H1 (cell line): Measurements from ENCODE around the gene TACC2. TPM values are rescaled to one million over a fixed set of nuclear protein-coding genes. Genes with fewer than 3 reads are reported as not detected.

ENCODE experiments used
- BACH1 ChIP-seq: IDR thresholded peaks from 2 replicates; pipeline ENCODE4 v1.6.1; 2012; ENCODE audit warnings: low read length, improper control_type of control experiment
- CEBPB ChIP-seq: IDR thresholded peaks from 2 replicates; pipeline ENCODE4 v1.6.1; 2012; ENCODE audit warnings: low read depth, low read length
- CTBP2 ChIP-seq: IDR thresholded peaks from 2 replicates; pipeline ENCODE4 v1.7.0; 2011; ENCODE audit warnings: borderline replicate concordance, mild to moderate bottlenecking, moderate library complexity, mixed read lengths, low read length; ENCODE audit not compliant: insufficient read depth, insufficient read length
- EP300 ChIP-seq, 2 experiments: IDR thresholded peaks; 1 replicate in 1 of 2; 2 replicates in 1 of 2; pipeline ENCODE4 v1.6.1; 2011 to 2012; ENCODE audit warnings: low read depth in 2 of 2, low read length in 2 of 2, mild to moderate bottlenecking in 2 of 2, borderline replicate concordance in 1 of 2, inconsistent platforms in 1 of 2, moderate library complexity in 1 of 2
- HDAC6 ChIP-seq: IDR thresholded peaks from one replicate; pipeline ENCODE4 v1.7.1; 2012; ENCODE audit warnings: low read depth, mild to moderate bottlenecking, inconsistent platforms, low read length, moderate library complexity
- JUND ChIP-seq: IDR thresholded peaks from 2 replicates; pipeline ENCODE4 v1.6.1; 2011; ENCODE audit warnings: mild to moderate bottlenecking, improper control_type of control experiment, low read length
- PHF8 ChIP-seq: fragments of 200-600 bp; sonication (generic); conservative IDR thresholded peaks from 2 replicates; pipeline ENCODE4 v1.7.1; 2012; ENCODE audit warnings: low read depth, mild to moderate bottlenecking, inconsistent platforms, low read length, moderate library complexity
- POU5F1 ChIP-seq: IDR thresholded peaks from 2 replicates; pipeline ENCODE4 v1.6.1; 2011; ENCODE audit warnings: low read depth, mild to moderate bottlenecking, low read length, moderate library complexity
- RBBP5 ChIP-seq: IDR thresholded peaks from 2 replicates; pipeline ENCODE4 v1.7.1; 2012; ENCODE audit warnings: low read depth, mild to moderate bottlenecking, inconsistent platforms, low read length, moderate library complexity, borderline replicate concordance
- TAF7 ChIP-seq: optimal IDR thresholded peaks from 2 replicates; pipeline ENCODE3; 2011; ENCODE audit warnings: low read depth, mild to moderate bottlenecking, inconsistent platforms, low read length, moderate library complexity, borderline replicate concordance
- TEAD4 ChIP-seq: IDR thresholded peaks from 2 replicates; pipeline ENCODE4 v1.6.1; 2012; ENCODE audit warnings: low read depth, low read length, inconsistent platforms, mixed read lengths
- polyA plus RNA-seq, 7 experiments: library from polyadenylated mRNA; depleted of rRNA in 3 of 7; stranded (reverse) in 5 of 7; unstranded in 2 of 7; fragments of >200 nt in 5 of 7; fragments of 200-250 nt in 2 of 7; gene quantifications; 1 replicate in 5 of 7; 2 replicates in 1 of 7; 4 replicates in 1 of 7; pipeline versions ENCODE4 v1.2.1 to v1.2.3, GENCODE V29; 2011 to 2013; ENCODE audit warnings: missing spikeins in 2 of 7, mixed read lengths in 2 of 7
- total RNA-seq: library from RNA; stranded (reverse); fragmentation: NEBNext Ultra II Directional; extraction: Animal tissue kit (Norgen Biotek cat#: 25700); gene quantifications from 2 replicates; pipeline ENCODE4 v1.2.1, GENCODE V29; 2021

The TACC2 gene
- total and polyA plus RNA-seq, 2 of the 8 experiments (the other 6 are each of a cell fraction or from before 2014, with no cell fraction given): 21.2 to 46.6 TPM

DNA sequence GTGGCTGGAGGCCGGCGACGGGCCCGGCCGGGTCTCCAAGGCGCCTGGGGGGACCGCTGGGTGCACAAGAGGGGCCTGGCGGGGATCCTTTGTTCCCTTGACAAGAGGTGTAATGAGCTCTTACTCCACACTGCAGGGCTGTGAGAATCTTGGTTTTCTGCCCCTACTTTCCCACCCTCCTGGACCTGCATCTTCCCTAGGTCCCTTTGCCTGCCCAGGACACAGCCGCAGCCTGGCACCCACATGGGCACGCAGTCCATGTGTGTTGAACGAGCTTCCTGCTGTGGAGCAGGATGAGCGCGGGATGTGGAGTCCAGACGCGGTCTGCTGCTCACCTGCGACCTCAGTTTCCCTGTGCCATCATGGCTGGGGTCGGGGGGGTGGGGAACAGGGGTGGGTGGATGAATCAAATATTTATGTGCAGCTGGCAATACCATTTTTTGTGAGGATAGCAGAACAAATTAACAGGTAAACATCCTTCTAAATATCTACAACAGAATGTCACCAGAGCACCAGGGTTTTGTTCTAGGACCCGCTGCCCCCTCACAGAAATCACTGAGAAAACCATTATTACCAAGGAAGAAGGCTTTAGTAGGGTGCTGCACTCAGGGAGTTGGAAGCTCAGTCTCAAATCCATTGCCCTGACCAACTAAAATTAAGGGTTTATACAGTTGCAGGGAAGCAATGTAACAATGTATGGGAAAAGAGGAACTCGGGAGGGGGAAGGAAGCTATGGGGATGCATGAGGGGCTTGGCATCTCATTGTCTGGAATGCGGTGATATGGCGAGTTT, 13.5 kb upstream of the TACC2 start (continued):
- TF ChIP-seq BACH1 (no peak), EP300 (IDR thresholded peaks at IDR 0.05; ENCODE audit: borderline replicate concordance in 1 of 2, low read depth in 2 of 2, low read length in 2 of 2) (no peak), CEBPB (no peak), PHF8 (no peak), RBBP5 (no peak), JUND (0 out of 2 replicates have a peak, but pooled peaks have one; percentile 7), TEAD4 (no peak; the same call in 1 of the 2 replicates), TAF7 (no peak), CTBP2 (peak; percentile 18), HDAC6 (no peak), POU5F1 (no peak)
